Measurements from ENCODE around the gene PDZD7.
A peak's percentile ranks its signal among the peaks of the same experiment; 100 is the strongest.

Gene PDZD7

DNA sequence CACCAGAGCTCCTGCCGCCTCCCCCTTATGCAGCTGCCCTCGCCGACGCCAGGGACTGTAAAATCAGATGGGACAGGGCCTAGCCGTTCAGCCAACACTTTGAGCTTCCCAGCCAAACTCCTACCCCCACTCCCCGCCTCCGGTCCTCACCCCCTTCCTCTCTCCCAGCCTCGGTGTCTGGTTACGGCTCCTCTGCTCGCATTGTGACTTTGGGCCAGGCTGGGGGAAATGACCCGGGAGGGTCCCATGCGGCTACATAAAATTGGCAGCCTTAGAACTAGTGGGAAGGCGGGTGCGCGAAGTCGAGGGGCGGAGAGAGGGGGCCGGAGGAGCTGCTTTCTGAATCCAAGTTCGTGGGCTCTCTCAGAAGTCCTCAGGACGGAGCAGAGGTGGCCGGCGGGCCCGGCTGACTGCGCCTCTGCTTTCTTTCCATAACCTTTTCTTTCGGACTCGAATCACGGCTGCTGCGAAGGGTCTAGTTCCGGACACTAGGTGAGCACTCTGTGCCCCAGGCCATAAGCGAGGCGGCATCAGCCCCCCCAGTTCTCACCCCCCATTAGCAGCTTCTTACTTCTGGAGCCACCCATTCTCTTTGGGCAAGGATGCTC is 30.8 kb upstream of the PDZD7 start, which contains the start of gene KAZALD1:
KAZALD1 (plus strand) TSS at position 366 of the 608 bp plus-strand sequence. CDS start 604 bp downstream, outside the sequence.
- DNase-seq = peak in 1 of 58 donors; percentile 37

DNA sequence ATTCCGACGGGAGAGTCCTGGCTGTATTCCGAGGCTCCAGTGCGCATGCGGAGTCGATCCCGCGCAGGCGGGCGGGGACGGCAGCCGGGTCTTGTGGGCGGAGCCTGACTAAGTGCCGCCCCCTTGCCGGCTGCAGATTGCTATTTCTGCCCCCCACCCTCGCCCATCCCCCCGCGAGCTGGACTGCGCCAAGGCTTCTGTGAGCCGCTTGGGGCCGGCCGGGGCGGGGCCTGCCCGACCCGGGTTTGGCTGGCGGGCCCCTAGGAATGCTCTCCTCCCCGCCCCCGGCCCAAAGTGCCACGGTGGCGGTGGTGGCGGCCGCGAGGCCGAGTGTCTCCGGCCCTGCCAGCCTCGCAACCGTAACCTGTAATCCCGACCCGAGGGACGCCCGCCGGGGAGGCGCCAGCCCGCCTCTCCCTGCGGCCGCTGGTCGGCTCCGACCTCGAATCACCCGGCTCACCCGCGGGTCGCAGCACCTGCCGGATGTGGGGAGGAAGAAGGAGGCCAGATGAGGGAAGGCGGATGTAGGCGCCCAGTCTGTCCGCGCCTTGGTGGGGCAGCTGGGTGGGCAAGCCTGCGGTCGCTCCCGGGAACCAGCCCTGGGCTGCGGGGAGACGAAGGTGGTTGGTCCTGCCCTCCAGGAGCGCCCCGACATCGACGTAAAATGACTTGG is 30.2 kb upstream of the PDZD7 start:
- peak in 48 of 58 donors; percentile 53 to 95 (median 88) for DNase-seq

DNA sequence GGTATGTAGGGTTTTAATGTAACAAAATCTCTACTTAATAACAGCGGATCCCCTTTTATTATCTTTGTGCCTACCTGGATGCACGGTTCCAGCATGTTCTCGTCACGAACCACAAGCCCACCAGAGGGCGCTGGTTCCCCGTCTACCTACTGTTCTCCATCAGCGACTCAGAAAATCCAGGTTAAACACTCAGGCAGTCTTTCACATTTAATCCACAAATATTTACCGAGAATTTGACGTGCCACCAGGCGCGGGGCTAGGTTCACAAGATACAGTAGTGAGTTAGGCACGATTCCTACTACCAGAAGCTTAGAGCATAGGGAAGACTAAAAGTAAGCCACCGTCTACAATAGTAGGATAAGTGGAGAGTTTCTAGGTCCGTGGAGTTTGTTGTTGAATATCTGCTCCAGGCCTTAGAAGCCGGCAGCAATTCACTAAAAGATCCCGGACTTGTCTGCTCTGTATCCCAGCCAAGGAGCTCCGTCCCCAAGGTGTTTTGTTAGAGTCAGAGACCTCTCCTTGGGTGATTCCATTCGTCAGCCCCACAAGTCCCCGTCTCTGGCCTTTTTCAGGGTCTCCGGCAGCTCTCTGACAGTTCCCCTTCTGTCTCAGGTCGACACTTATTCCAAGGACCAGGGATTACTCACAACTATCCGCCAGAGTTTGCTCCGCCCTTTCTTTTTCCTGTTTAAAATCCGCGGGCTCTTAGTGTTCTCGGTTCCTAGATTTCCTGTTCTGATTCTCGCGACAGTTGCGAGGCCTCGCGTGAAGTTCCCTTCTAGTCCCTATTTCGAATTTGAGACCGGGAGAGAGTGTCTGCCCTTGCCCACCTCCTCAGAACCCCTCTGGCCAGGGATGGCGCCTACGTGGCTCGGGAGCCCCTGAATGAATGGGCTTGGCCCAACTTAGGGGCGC is 29.4 kb upstream of the PDZD7 start:
- DNase-seq = peak in 56 of 58 donors; percentile 12 to 97 (median 82)

DNA sequence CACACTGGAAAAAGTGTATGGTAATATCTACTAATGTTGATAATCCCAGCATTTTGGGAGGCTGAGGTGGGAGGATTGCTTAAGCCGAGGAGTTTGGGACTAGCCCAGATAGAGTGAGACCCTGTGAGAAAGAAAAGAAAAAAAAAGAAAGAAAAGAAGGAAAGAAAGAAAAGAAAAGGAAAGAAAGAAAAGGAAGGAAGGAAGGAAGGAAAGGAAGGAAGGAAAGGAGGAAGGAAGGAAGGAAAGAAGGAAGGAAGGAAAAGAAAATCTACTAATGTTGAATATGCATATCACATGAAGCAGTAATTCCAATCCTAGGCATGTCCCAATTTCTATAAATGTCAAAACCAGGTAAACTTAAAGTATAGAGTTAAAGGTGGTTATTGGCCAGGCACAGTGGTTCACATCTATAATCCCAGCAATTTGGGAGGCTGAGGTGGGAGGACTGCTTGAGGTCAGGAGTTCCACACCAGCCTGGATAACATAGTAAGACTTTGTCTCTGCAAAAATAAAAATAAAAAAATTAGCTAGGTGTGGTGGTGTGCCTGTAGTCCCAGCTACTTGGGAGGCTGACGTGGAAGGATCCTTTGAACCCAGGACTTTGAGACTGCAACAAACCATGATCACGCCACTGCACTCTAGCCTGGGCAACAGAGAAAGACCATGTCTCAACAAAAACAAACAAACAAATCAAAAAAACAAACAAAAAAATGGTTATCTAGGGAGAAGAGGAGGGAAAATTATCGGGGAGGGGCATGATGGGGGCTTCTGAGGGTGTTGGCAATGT is 25.6 kb upstream of the PDZD7 start:
- DNase-seq = no peak

DNA sequence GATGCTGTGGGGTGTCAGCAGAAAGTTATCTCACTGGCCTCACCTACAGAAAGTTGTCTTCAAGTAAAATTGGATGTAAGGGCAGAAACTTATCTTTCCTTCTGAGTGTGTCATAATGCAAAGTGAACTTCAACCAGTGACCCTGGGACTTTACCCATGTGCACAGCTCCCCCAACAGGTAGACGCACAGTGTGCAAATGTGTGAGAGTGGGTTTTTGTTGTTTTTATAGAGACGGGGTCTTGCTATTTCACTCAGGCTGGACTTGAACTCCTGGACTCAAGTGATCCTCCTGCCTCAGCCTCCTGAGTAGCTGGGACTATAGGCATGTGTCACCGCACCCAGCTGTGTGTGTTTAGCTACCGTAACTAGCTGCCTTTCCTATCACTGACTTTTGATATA is 24.5 kb upstream of the PDZD7 start:
- no peak for DNase-seq

DNA sequence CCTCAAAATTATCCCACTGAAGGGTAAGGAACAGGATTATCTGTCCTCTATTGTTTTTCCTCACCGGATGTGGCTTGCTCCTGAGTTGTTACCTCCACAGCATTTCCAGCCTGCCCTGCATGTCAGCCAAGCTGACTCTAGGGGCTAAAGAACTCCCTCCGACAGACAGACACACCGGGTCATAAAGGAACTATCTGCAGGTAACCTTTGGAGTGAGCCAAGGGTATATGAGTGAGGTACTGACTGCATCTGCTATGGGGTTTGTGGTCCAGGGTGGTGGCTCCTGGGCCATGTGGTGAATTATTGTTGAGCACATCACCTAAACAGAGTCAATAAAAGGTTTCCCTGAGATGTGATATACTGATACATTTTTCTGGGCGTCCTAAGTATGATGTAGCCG is 23.9 kb upstream of the PDZD7 start:
- DNase-seq = no peak

DNA sequence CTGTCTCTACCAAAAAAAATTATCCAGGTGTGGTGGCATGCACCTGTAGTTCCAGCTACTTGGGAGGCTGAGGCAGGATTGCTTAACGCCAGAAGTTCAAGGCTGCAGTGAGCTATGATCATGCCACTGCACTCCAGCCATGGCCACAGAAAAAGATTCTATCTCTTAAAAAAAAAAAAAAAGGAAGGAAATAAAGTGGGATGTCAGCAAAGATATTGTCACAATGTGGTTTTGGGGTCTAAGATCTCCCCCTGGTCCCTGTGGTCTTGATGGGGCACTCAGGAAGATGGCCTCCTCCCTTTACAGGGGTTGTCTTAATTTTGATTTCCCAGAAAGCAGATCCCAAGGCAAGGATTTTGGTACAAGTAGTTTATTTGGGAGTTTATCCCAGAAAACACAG is 23.4 kb upstream of the PDZD7 start:
- DNase-seq = no peak

DNA sequence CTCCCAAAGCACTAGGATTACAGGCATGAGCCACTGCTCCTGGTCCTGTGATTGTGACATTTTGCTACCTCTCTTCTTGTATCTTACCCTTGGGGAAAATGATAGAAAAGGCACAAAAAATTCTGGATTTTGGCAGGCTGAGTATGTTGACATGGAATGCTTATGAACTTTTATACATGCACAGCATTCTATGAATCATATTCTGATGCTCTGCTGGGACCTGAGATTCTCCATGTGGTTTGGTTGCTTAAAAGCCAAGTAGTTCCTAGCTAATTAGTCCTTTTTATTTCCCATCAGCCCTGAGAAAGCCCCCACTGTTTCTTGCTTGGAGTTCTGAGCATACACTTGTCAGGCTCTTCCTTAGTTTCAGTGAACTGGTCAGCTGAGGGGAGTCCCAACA is 22.6 kb upstream of the PDZD7 start:
- DNase-seq = no peak

DNA sequence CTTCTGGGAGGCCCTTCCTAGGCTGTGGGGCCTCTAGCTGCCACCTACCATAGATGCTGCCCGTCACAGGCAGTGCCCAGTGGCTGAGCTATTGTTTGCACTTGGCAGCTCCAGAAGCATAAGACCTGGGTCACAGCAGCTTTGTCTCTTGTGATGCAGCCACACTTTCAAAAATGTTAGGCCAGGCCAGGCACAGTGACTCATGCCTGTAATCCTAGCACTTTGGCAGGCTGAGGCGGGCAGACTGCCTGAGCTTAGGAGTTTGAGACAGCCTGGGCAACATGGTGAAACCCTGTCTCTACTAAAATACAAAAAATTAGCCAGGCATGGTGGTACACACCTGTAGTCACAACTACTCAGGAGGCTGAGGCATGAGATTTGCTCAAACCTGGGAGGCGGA is 21.4 kb upstream of the PDZD7 start:
- peak in 6 of 58 donors; percentile 9 to 64 (median 18) for DNase-seq

DNA sequence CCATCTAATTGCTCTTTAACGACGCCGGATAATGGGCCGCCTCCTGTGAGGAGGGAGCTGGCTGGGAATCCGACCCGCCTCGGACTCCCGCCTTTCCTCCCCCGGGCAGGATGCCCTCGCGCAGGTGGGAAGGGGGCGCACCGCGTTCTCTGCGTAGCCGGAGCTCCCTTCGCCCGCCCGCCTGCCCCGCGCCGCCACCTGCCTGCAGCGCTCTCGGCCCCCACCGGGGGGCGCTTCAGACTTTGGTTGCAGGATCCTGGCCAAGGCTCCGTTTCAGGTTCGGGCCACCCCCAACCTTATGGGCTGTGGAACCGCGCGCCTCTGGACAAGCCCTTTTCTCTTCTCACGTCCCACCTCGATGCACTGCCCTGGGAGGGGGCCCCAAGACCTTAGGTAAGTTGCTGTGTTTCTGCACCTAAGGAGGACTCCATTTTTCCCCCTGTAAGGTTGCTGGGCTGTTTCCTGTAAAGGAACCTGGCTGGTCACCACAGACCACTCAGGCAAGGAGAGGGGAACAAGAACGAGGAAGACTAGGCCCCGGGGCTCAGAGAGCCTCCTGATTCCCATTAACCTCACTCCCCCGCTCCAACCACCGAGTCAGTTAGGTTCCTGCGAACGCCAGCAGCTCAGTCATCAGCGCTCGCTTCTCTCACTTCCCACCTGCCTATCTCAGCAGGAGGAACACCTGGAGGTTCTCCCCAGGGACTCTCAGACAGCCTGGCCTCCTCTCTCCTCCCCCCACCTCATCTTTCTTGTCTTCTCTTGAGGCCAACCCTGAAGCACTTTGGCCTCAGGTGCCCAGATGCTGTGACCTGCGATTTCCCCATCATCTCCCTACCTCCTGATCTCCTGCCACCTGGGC is 19.5 kb upstream of the PDZD7 start:
- DNase-seq = peak in 12 of 58 donors; percentile 6 to 33 (median 16)

DNA sequence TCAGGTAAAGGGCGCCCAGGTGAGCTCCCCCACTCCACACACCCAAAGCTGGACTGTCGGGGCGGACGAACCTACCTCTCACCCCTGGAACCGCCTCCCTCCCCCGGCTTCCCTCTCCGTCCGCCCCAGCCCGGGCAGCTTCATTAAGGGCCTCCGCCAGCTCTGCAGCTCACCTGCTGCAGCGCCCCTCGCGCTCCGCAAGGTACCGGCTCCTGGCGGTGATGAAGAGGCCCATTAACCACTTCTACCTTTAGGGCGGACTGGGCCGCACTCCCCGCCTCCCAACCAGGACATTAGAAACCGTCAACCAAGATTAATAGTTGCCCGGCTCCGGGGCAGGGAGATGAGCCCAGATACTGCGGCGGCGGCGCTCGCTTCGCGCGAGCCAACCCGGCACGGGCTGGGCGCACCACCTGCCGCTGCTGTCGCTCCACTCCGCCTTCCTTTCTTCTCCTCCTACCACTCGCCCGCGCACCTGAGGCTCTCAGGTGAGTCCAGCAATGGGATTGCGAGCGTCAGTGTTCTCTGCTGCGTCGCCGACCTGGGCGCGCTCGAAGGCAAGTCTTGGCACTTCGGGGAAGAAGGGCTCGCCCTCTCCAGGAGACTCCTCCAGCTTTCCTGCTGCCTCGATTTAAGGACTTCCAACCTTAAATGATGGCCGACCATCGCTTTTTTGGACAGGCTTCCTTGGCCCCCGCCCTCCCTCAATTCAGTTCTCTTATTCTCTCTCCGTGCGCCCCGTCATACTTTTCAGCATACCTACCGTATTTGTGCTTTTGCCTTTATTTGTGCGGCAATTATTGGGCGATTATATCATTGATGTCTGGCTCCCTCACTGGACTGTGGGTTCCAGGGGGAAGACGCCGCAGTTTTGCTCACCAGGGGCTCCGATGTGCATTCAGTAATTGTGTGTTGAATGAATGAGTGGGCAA is 17.3 kb upstream of the PDZD7 start:
- DNase-seq = no peak

DNA sequence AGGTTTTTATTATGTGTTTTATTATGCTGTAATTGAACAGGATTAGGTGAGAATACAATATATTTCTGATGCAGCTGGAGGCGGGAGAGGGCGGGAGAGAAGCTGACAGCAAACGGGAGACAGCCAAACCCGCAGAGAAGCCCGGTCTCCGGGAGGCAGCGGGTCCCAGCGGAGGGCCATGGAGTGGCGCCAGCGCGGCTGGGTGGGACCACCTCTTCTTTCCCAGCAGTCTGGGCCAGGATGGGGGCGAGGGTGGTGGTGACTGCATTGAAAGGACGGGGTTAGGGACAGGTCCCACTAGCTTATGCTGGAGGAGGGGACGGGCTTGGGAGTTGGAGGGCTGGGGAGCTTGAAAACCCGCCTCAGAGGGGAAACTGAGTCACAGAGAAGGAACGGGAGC is 16.3 kb upstream of the PDZD7 start:
- no peak for DNase-seq

DNA sequence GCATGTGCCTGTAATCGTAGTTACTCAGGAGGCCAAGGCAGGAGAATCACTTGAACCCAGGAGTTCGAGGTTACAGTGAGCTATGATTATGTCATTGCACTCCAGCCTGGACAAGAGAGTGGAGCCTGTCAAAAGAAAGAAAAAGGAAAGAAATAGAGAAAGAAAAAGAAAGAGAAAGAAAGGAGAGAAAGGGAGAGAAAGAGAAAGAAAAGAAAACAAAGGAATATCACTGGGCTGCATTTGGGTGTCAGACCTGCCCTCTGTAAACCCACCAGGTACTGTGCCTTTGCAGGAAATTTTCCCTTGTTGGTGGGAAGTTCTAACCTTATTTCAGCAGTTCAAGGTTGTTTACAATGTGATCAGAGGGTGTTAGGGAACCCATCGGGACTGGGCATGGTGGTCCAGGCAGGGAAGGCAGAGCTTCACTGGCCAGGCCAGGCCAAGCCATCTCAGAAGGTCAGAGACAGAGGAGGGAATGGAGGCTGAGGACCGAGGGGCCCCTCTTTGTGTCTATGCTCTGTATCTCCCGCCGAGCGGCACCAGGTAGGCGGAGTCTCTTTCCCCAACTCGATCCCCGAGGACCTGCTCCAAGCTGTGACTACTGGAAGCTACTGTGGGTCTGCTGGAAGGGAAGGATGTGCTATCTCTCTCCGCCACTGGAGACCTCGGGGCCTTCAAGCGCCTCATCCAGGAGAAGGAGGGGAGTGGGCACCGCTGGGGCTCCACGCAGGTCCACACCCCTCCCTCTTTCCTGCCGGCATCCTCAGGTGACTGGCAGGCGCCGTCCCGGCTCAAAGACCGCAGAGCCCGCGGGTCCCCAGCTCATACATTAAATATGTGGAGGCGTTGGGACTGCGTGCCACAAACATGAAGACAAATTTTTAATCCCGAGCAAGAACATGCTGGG is 15.7 kb upstream of the PDZD7 start:
- DNase-seq = no peak

DNA sequence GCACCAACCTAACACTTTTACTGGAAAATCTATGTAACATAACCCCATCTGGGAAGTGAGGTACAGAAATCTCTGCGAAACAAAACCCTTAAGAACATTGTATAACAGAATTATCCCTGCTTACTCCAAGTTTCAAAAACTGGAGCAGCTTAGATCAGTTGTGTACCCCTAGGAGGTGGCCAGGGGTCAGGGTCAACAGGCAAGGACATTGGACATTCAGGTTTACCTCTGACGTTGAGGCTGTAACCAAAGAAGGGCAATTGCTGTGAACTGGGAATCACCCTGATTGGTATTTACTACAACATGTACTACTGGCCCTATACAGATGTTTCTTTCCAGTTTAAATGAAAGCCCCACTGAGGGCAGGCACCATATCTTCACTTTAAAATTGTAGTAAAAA is 13.2 kb upstream of the PDZD7 start:
- no peak for DNase-seq

DNA sequence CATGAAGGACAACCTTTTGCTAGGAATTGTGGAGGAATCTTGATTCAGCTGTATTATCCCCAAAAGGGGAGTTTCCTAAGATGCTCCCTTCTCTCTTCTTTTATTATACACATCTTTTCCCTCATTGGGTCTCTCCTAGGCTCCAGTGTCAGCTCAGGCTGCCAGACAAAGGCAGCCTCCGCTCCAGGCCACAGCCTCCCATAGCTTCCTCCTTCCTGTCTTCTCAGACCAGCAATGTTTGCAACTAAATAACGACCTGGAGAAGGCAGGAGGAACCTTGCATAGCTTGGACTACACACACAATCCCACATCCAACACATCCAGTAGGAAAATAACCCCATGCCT is 12.4 kb upstream of the PDZD7 start:
- no peak for DNase-seq

DNA sequence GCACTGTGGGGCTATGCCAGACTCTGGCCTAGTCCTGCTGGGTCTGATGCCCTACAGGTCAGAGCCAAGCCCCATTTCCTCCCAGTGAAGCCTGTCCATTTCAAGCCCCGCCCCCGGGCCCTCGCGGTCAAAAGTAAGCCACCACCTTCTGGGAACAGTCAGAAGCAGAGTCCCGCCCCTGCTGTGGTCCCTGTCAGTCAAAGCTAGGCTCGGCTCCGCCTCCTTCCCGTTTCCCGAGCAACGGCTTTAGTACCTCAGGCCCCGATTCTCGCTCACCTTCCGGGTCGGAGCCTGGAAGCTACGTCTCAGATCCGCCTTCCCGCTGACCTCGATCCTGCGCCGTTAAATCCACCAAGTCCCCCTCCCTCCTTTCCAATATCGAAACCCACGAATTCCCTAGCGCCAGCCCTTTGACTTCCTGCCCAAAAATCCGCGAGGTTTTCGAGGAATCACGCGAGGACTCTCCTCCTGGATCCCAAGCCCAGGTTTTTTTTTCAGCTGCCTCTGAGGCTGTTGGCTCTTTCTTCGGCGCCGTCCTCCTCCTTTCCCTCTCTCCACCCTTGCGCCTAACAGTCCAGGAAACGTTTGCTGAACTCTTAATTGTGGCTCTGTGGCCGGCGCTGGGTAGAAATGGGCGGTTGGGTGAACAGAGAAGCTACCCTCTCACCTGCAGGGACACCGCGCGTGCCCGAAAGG is 11.9 kb upstream of the PDZD7 start:
- peak; percentile 20 to 93 (median 77) for DNase-seq

DNA sequence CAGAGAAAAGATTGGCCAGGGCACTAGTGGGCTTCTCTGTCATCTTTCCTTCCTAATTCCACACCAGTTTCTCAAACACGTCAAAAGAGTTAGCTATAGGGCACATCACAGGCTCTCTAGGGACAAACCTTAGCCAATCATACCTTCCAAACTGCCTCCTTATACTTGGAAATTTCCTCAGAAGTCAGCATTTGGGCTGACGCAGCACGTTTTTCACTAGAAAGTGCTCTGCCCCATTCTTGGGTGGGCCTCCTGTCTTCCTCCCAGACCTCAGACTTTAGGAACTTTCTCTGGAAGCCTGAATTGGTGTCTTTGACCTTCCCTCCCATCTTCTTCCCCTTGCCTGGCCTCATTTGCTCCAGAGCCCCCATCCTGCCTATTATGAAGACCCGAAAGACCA is 11.2 kb upstream of the PDZD7 start:
- DNase-seq = no peak
